A204.1 (cell line): ENCODE measurements around the gene TTLL5.

Experiments
- FAIRE-seq: peaks from 2 replicates; lab custom pipeline; 2012; peaks lifted over from hg19 to GRCh38; lab: Jason Lieb, UNC

TTLL5 gene

GRCh38 chr14:75660630-75661498, at the start of gene TTLL5, which contains the start of gene ERG28:
Gene TTLL5 (plus strand): TSS chr14:75661246. CDS start chr14:75663150, 1,904 bp downstream.
Gene ERG28 (minus strand): TSS chr14:75660876. CDS start chr14:75657502, 3,374 bp downstream.
- FAIRE-seq: peak; percentile 98

- no peak for FAIRE-seq
Measured at GRCh38 chr14:75612157-75612556, 48.9 kb upstream of the TTLL5 start.

- FAIRE-seq: no peak
Measured at GRCh38 chr14:75614179-75614578, 46.9 kb upstream of the TTLL5 start.

- no peak for FAIRE-seq
Measured at GRCh38 chr14:75615200-75615599, 45.8 kb upstream of the TTLL5 start.

- FAIRE-seq: no peak
Measured at GRCh38 chr14:75619548-75619947, 41.5 kb upstream of the TTLL5 start.

- FAIRE-seq: no peak
Measured at GRCh38 chr14:75625034-75625433, 36.0 kb upstream of the TTLL5 start.

- no peak for FAIRE-seq
Measured at GRCh38 chr14:75626396-75626795, 34.6 kb upstream of the TTLL5 start.

GRCh38 chr14:75626863-75627262, 34.2 kb upstream of the TTLL5 start:
- FAIRE-seq: no peak

GRCh38 chr14:75627406-75627805, 33.6 kb upstream of the TTLL5 start:
- no peak for FAIRE-seq

- FAIRE-seq: no peak
Measured at GRCh38 chr14:75628816-75629215, 32.2 kb upstream of the TTLL5 start.

- no peak for FAIRE-seq
Measured at GRCh38 chr14:75630695-75631452, 30.2 kb upstream of the TTLL5 start.

- FAIRE-seq: no peak
Measured at GRCh38 chr14:75631453-75631831, 29.6 kb upstream of the TTLL5 start.

GRCh38 chr14:75634848-75635247, 26.2 kb upstream of the TTLL5 start:
- no peak for FAIRE-seq

- FAIRE-seq: no peak
Measured at GRCh38 chr14:75636100-75636692, 24.9 kb upstream of the TTLL5 start.

GRCh38 chr14:75640876-75641275, 20.2 kb upstream of the TTLL5 start:
- no peak for FAIRE-seq

GRCh38 chr14:75643985-75644384, 17.1 kb upstream of the TTLL5 start:
- no peak for FAIRE-seq

- no peak for FAIRE-seq
Measured at GRCh38 chr14:75645056-75645455, 16.0 kb upstream of the TTLL5 start.

GRCh38 chr14:75646762-75647161, 14.3 kb upstream of the TTLL5 start:
- no peak for FAIRE-seq

- no peak for FAIRE-seq
Measured at GRCh38 chr14:75647640-75648039, 13.4 kb upstream of the TTLL5 start.

- no peak for FAIRE-seq
Measured at GRCh38 chr14:75648066-75648838, 12.8 kb upstream of the TTLL5 start.

GRCh38 chr14:75649337-75649736, 11.7 kb upstream of the TTLL5 start:
- no peak for FAIRE-seq

GRCh38 chr14:75649773-75650172, 11.3 kb upstream of the TTLL5 start:
- FAIRE-seq: no peak
